ENCODE results near the gene MBD2. TPM values are rescaled to one million over a fixed set of nuclear protein-coding genes. Genes with fewer than 3 reads are reported as not detected.

MBD2 gene
- total RNA-seq, 5 donors from 2014 or later (not counting 1 experiment from before 2014, with no cell fraction given), result 83.8 to 107 (median 97.5) TPM

DNA sequence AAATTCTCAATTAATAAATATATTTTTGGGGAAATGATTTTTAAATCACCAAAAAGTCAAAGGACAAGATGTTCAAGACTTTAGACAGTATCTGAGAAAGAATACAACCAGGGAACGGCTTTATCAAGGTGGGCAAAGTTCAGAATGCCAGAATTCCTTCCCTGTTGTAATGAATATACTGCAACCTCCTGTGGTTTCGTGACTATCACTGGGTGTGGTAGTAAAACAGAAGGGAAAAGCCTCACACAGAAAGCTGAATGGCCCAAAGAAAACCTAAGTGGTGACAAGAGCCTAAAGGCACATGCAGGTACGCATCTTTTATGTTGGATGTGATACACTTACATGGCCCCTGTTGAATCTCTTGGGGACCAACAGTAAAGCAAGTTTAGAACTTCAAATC, 37.1 kb downstream of the MBD2 start:
- CTCF ChIA-PET, result no interaction called here
- H3K27me3 Mint-ChIP-seq, result no peaks in the 10 kb centered on the region
- WGBS (ENCODE audit: insufficient coverage), result 100% methylated on average over 2 of the region's 3 CpGs
- Histone ChIP-seq H3K27ac (ENCODE audit: low read length) (no peak overlapping the region), H3K4me1 (ENCODE audit: control insufficient read depth in 1 of 2, extremely low read depth in 1 of 2, insufficient read depth in 2 of 2, low read length in 2 of 2) (no peaks in the 10 kb centered on the region), H3K36me3 (ENCODE audit: control insufficient read depth in 2 of 2, extremely low read depth in 1 of 2, insufficient read depth in 1 of 2, low read length in 1 of 2) (peaks cover 0 to 23% of the 10 kb centered on the region in 2 donors), H3K27me3 (replicated peaks in 1 of 2; ENCODE audit: control insufficient read depth in 2 of 2, extremely low read depth in 1 of 2, insufficient read depth in 2 of 2, low read length in 1 of 2) (no peaks in the 10 kb centered on the region), H3K4me3 (ENCODE audit: control insufficient read depth in 1 of 2, extremely low read depth in 1 of 2, low read length in 1 of 2) (no peak overlapping the region), H3K9me3 (no peaks in the 10 kb centered on the region)
- H3K4me1 Mint-ChIP-seq, result peaks cover 0 to 2% (median under 1%) of the 10 kb centered on the region in 3 donors
- no peak overlapping the region for H3K4me3 Mint-ChIP-seq
- no peak overlapping the region for H3K27ac Mint-ChIP-seq
- POLR2A ChIA-PET, result no interaction called here
- H3K36me3 Mint-ChIP-seq, result peaks cover 26% of the 10 kb centered on the region
- no peaks in the 10 kb centered on the region for H3K9me3 Mint-ChIP-seq
- DNase-seq, result no peak
- ATAC-seq (replicated peaks in 1 of 4), result no peak

- H3K4me1 Mint-ChIP-seq, result peaks cover 0 to 2% (median 0%) of the 10 kb centered on the region in 3 donors
- H3K4me3 ChIP-seq (ENCODE audit: control insufficient read depth in 1 of 2, extremely low read depth in 1 of 2, low read length in 1 of 2), result no peak overlapping the region
- no peak for ATAC-seq (replicated peaks in 1 of 4)
- H3K27me3 ChIP-seq (replicated peaks in 1 of 2; ENCODE audit: control insufficient read depth in 2 of 2, extremely low read depth in 1 of 2, insufficient read depth in 2 of 2, low read length in 1 of 2), result no peaks in the 10 kb centered on the region
- peaks cover 18% of the 10 kb centered on the region for H3K36me3 Mint-ChIP-seq
- no peak for DNase-seq
- CTCF ChIA-PET, result no interaction called here
- peaks cover 0 to 33% of the 10 kb centered on the region in 2 donors for H3K36me3 ChIP-seq (ENCODE audit: control insufficient read depth in 2 of 2, extremely low read depth in 1 of 2, insufficient read depth in 1 of 2, low read length in 1 of 2)
- POLR2A ChIA-PET, result no interaction called here
- no peaks in the 10 kb centered on the region for H3K4me1 ChIP-seq (ENCODE audit: control insufficient read depth in 1 of 2, extremely low read depth in 1 of 2, insufficient read depth in 2 of 2, low read length in 2 of 2)
- no peak overlapping the region for H3K4me3 Mint-ChIP-seq
- no peaks in the 10 kb centered on the region for H3K9me3 Mint-ChIP-seq
- no peak overlapping the region for H3K27ac ChIP-seq (ENCODE audit: low read length)
- no peak overlapping the region for H3K27ac Mint-ChIP-seq
- no peaks in the 10 kb centered on the region for H3K27me3 Mint-ChIP-seq
- H3K9me3 ChIP-seq, result no peaks in the 10 kb centered on the region
These were observed 39.6 kb downstream of the MBD2 start for GRCh38 chr18:54184836-54185235.

GRCh38 chr18:54183390-54183789, 41.1 kb downstream of the MBD2 start:
- no peak for ATAC-seq (replicated peaks in 1 of 4)
- Mint-ChIP-seq H3K27ac (no peak overlapping the region), H3K4me3 (no peak overlapping the region), H3K27me3 (no peaks in the 10 kb centered on the region), H3K4me1 (peaks cover 0 to 2% (median 1%) of the 10 kb centered on the region in 3 donors), H3K9me3 (no peaks in the 10 kb centered on the region), H3K36me3 (peaks cover 18% of the 10 kb centered on the region)
- CTCF ChIA-PET, result no interaction called here
- no peak for DNase-seq
- Histone ChIP-seq H3K27ac (ENCODE audit: low read length) (no peak overlapping the region), H3K27me3 (replicated peaks in 1 of 2; ENCODE audit: control insufficient read depth in 2 of 2, extremely low read depth in 1 of 2, insufficient read depth in 2 of 2, low read length in 1 of 2) (no peaks in the 10 kb centered on the region), H3K9me3 (no peaks in the 10 kb centered on the region), H3K4me3 (ENCODE audit: control insufficient read depth in 1 of 2, extremely low read depth in 1 of 2, low read length in 1 of 2) (no peak overlapping the region), H3K4me1 (ENCODE audit: control insufficient read depth in 1 of 2, extremely low read depth in 1 of 2, insufficient read depth in 2 of 2, low read length in 2 of 2) (no peaks in the 10 kb centered on the region), H3K36me3 (ENCODE audit: control insufficient read depth in 2 of 2, extremely low read depth in 1 of 2, insufficient read depth in 1 of 2, low read length in 1 of 2) (peaks cover 0 to 29% of the 10 kb centered on the region in 2 donors)
- POLR2A ChIA-PET, result no interaction called here
- WGBS (ENCODE audit: insufficient coverage), result no CpG with 5 or more reads among the region's 3 CpGs

GRCh38 chr18:54181856-54182602, 42.4 kb downstream of the MBD2 start:
- Histone ChIP-seq H3K9me3 (no peaks in the 10 kb centered on the region), H3K27me3 (replicated peaks in 1 of 2; ENCODE audit: control insufficient read depth in 2 of 2, extremely low read depth in 1 of 2, insufficient read depth in 2 of 2, low read length in 1 of 2) (no peaks in the 10 kb centered on the region), H3K4me3 (ENCODE audit: control insufficient read depth in 1 of 2, extremely low read depth in 1 of 2, low read length in 1 of 2) (no peak overlapping the region), H3K4me1 (ENCODE audit: control insufficient read depth in 1 of 2, extremely low read depth in 1 of 2, insufficient read depth in 2 of 2, low read length in 2 of 2) (no peaks in the 10 kb centered on the region), H3K27ac (ENCODE audit: low read length) (no peak overlapping the region), H3K36me3 (ENCODE audit: control insufficient read depth in 2 of 2, extremely low read depth in 1 of 2, insufficient read depth in 1 of 2, low read length in 1 of 2) (peaks cover 0 to 21% of the 10 kb centered on the region in 2 donors)
- peaks cover 0 to 5% (median 2%) of the 10 kb centered on the region in 3 donors for H3K4me1 Mint-ChIP-seq
- ChIA-PET CTCF (no interaction called here), POLR2A (no interaction called here)
- DNase-seq, result no peak
- no peaks in the 10 kb centered on the region for H3K27me3 Mint-ChIP-seq
- no peak overlapping the region for H3K27ac Mint-ChIP-seq
- no peak overlapping the region for H3K4me3 Mint-ChIP-seq
- 17% methylated on average over 1 of the region's 1 CpG for WGBS (ENCODE audit: insufficient coverage)
- peaks cover 11% of the 10 kb centered on the region for H3K36me3 Mint-ChIP-seq
- H3K9me3 Mint-ChIP-seq, result no peaks in the 10 kb centered on the region
- no peak for ATAC-seq (replicated peaks in 1 of 4)

- Mint-ChIP-seq H3K9me3 (no peaks in the 10 kb centered on the region), H3K27ac (peak overlapping the region; percentile 29), H3K4me3 (no peak overlapping the region), H3K4me1 (peaks cover 17 to 35% (median 29%) of the 10 kb centered on the region in 3 donors), H3K27me3 (no peaks in the 10 kb centered on the region), H3K36me3 (peaks cover 32% of the 10 kb centered on the region)
- no peaks in the 10 kb centered on the region for H3K9me3 ChIP-seq
- peaks cover under 1 to 21% of the 10 kb centered on the region in 2 donors for H3K36me3 ChIP-seq (ENCODE audit: control insufficient read depth in 2 of 2, extremely low read depth in 1 of 2, insufficient read depth in 1 of 2, low read length in 1 of 2)
- POLR2A ChIA-PET, result no interaction called here
- peaks cover 0 to 3% of the 10 kb centered on the region in 2 experiments for H3K4me1 ChIP-seq (ENCODE audit: control insufficient read depth in 1 of 2, extremely low read depth in 1 of 2, insufficient read depth in 2 of 2, low read length in 2 of 2)
- ATAC-seq (replicated peaks in 1 of 4) (no peak), DNase-seq (peak in 1 of 35 experiments; percentile 5)
- H3K4me3 ChIP-seq (ENCODE audit: control insufficient read depth in 1 of 2, extremely low read depth in 1 of 2, low read length in 1 of 2), result no peak overlapping the region
- no CpG with 5 or more reads among the region's 1 CpG for WGBS (ENCODE audit: insufficient coverage)
- no peak overlapping the region for H3K27ac ChIP-seq (ENCODE audit: low read length)
- no peaks in the 10 kb centered on the region for H3K27me3 ChIP-seq (replicated peaks in 1 of 2; ENCODE audit: control insufficient read depth in 2 of 2, extremely low read depth in 1 of 2, insufficient read depth in 2 of 2, low read length in 1 of 2)
- CTCF ChIA-PET, result interaction anchor here in 1 of 2 donors (0.6 kb wide), 1 partner anchor 15 kb away, joined by 3 read pairs; no protein-coding TSS in a partner anchor
These were observed 50.4 kb downstream of the MBD2 start for GRCh38 chr18:54173980-54174630.

GRCh38 chr18:54173250-54173649, 51.2 kb downstream of the MBD2 start:
- CTCF ChIA-PET, result no interaction called here
- ATAC-seq (replicated peaks in 1 of 4), result no peak
- WGBS (ENCODE audit: insufficient coverage), result no CpG with 5 or more reads among the region's 2 CpGs
- no peaks in the 10 kb centered on the region for H3K9me3 Mint-ChIP-seq
- peaks cover 35% of the 10 kb centered on the region for H3K36me3 Mint-ChIP-seq
- H3K4me1 Mint-ChIP-seq, result peaks cover 17 to 34% (median 32%) of the 10 kb centered on the region in 3 donors
- Histone ChIP-seq H3K4me3 (ENCODE audit: control insufficient read depth in 1 of 2, extremely low read depth in 1 of 2, low read length in 1 of 2) (no peak overlapping the region), H3K27me3 (replicated peaks in 1 of 2; ENCODE audit: control insufficient read depth in 2 of 2, extremely low read depth in 1 of 2, insufficient read depth in 2 of 2, low read length in 1 of 2) (no peaks in the 10 kb centered on the region), H3K27ac (ENCODE audit: low read length) (no peak overlapping the region), H3K4me1 (ENCODE audit: control insufficient read depth in 1 of 2, extremely low read depth in 1 of 2, insufficient read depth in 2 of 2, low read length in 2 of 2) (peaks cover 0 to 3% of the 10 kb centered on the region in 2 experiments), H3K9me3 (no peaks in the 10 kb centered on the region), H3K36me3 (ENCODE audit: control insufficient read depth in 2 of 2, extremely low read depth in 1 of 2, insufficient read depth in 1 of 2, low read length in 1 of 2) (peaks cover 3 to 21% of the 10 kb centered on the region in 2 donors)
- H3K27ac Mint-ChIP-seq, result peak overlapping the region; percentile 29 to 51
- no peak for DNase-seq
- no peak overlapping the region for H3K4me3 Mint-ChIP-seq
- POLR2A ChIA-PET, result no interaction called here
- H3K27me3 Mint-ChIP-seq, result no peaks in the 10 kb centered on the region

All from T-cell (primary cell).